ENCODE data around the gene RAB40B.
A peak's percentile ranks its signal among the peaks of the same experiment; 100 is the strongest.
"Not testable (repeated sequence)": the region's sequence is repeated elsewhere in the genome, so short reads cannot be mapped to it uniquely, and the experiment has no call there.

Gene RAB40B, protein sequence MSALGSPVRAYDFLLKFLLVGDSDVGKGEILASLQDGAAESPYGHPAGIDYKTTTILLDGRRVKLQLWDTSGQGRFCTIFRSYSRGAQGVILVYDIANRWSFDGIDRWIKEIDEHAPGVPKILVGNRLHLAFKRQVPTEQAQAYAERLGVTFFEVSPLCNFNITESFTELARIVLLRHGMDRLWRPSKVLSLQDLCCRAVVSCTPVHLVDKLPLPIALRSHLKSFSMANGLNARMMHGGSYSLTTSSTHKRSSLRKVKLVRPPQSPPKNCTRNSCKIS
- total RNA-seq, result 4.1 to 5.3 reads per million in 2 donors

DNA sequence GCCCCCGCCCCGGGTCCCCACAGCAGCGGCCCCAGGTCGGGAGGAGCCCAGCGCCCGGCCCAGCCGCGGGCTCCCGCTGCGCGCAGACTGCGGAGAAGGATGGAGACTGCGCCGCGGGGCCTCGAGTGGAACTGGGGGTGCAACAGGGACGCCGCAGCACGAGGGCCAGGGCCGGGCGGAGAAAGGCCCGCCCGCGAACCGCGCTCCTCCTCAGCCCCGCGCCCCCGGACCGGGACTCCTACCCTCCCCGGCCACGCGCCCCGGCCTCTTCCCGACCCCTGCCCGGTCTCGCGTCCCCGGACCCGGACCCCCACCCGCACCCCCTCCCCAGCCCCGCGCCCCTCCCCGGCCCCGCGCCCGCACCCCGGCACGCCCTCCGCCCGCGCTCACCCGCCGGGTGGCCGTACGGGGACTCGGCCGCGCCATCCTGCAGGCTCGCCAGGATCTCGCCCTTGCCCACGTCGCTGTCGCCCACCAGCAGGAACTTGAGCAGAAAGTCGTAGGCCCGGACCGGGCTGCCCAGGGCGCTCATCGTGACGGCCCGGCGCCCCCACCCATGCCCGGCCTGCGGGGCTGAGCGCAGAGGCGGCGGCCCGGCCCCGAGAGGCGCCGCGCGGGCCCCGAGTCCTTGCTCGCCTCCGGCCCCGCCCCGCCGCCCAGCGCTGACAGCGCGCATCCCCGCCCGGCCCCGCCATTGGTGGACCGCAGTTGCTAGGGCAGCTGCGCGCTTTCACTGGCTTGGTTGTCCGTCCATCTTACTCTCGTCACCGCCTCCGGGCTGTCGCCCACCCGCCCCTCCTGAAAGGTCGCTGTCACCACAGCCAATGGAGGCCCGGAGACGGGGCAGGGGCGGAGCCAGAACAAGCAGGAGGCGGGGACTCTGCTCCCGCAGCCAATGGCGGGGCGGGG is at the start of gene RAB40B:
TSS of gene RAB40B (minus strand) at position 634 of the 909 bp plus-strand sequence. CDS start at position 532, 102 bp downstream.
- peak; percentile 97 for DNase-seq

DNA sequence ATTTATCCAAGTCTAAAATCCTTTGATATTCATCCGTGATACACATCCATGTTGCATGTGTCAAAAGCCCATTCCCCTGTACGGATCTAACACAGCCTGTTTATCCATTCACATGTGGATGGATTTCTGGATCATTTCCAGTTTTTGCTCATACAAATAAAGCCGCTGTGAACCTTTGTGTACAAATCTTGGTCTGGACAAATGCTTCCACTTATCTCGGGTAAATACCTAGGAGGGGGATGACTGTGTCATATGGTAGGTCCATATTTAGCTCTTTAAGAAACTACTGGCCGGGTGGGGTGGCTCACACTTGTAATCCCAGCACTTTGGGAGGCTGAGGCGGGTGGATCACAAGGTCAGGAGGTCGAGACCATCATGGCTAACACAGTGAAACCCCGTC is 47.0 kb upstream of the RAB40B start:
- DNase-seq, result no peak

DNA sequence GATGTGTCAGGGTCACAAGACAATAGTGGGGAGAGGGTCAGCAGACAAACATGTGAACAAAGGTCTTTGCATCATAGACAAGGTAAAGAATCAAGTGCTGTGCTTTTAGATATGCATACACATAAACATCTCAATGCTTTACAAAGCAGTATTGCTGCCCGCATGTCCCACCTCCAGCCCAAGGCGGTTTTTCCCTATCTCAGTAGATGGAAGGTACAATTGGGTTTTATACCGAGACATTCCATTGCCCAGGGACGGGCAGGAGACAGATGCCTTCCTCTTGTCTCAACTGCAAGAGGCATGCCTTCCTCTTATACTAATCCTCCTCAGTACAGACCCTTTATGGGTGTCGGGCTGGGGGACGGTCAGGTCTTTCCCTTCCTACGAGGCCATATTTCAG is 46.2 kb upstream of the RAB40B start:
- DNase-seq, result not testable (repeated sequence)

GRCh38 chr17:82743344-82744219 is 45.1 kb upstream of the RAB40B start:
- no peak for DNase-seq

DNA sequence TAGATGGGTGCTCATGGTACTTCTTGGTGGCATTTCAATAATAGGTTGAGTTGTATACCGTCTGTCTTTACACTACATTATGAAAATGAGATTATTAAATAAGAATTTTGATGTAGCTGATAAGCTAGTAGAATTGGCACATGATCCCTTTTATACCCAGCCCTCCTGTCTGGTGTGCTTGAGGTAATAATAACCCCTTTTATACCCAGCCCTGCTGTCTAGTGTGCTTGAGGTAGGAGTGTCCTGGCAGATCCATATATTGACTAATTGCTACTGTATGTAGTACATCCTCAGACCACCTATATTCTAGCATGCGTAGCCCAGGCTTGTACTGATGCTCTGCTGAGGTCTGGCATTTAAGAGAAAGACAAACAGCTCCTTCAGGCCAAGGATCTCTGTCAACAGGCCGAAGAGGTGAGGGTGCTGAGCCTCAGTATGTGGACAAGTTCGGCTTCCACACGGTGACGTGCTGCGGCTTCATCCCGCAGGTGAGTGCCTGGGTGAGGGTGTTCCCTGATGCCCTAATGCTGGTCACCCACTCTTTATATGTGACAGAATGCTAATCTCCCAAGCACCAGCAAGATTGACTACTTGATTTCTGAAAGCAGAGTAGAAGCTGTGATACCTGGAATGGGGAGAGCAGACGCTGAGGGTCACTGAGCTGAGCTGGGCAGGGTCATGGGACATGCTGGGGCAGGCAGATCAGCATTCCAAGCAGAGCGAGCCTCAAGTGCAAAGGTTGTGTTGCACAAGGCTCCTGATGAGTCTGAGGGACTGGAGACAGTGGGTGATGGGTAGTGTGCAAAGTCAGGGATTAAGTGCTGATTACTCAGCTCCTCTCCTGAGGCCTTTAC is 42.6 kb upstream of the RAB40B start:
- DNase-seq, result no peak

DNA sequence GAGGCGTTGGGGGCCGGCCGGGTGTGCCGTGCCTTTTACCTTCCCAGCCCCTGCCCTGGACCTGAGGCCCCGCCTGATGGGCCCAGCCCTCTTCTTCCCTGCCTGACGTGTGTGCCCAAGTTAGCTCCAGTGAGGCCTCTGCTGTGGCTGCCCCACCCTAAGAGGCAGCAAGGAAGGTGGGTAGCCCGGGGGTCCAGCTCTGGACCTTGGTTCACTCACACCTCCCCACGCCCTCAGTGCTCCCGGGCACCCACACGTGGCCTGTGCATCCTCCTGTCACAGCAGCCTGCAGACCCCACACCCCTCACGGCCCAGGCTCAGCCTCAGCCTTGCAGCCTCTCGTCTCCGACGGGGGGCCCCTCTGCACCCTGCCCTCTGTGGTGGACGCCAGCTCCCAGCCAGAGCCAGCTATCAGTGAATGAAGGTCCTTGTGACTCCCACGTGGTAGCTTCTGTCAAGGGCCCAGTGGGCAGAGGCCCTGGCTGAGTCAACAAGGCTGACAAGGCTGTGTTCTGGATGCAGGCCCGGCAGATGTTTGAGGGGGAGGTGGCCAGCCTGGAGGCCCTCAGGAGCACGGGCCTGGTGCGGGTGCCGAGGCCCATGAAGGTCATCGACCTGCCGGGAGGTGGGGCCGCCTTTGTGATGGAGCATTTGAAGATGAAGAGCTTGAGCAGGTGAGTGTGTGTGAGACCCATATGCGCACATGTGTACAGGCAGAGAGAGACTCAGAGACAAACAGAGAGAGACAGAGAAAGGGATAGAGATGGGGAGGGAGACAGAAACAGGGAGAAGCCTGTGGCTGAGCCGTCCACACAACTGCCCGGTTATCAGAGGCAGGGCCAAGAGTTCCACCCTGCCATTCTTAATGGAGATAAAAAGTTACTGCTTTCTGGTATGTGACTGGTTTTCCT is 39.7 kb upstream of the RAB40B start:
- no peak for DNase-seq

DNA sequence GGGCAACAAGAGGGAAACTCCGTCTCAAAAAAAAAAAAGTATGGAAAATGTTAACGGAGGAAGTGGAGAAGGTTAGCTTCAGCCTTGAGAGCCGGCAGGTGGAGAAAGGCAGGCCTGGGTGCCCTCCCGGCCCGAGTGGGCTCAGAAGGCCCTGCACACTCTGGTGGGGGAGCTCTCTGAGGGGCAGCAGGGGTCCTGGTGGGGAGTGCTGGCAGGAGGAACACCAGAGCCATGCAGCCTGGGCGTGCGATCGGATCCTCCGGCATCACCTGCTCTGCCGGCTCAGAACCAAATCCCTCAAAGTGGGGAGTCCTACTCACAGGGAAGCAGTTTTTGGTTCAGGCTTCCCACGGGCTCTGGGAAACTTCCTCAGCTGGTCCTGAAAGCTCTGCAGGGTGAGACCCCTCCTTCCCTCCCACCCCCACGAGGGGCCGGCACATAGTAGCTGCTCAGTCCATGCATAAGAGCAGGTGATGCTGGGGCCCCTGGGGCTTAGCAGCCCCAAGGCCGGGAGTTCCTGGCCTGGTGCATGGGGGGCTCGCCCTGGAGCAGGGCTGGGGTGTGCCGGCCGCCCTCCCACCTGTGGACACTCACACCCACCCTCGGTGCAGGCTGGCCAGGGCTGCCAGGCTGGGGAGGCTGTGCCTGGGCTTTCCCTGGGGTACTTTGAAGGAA is 38.1 kb upstream of the RAB40B start:
- DNase-seq, result no peak

DNA sequence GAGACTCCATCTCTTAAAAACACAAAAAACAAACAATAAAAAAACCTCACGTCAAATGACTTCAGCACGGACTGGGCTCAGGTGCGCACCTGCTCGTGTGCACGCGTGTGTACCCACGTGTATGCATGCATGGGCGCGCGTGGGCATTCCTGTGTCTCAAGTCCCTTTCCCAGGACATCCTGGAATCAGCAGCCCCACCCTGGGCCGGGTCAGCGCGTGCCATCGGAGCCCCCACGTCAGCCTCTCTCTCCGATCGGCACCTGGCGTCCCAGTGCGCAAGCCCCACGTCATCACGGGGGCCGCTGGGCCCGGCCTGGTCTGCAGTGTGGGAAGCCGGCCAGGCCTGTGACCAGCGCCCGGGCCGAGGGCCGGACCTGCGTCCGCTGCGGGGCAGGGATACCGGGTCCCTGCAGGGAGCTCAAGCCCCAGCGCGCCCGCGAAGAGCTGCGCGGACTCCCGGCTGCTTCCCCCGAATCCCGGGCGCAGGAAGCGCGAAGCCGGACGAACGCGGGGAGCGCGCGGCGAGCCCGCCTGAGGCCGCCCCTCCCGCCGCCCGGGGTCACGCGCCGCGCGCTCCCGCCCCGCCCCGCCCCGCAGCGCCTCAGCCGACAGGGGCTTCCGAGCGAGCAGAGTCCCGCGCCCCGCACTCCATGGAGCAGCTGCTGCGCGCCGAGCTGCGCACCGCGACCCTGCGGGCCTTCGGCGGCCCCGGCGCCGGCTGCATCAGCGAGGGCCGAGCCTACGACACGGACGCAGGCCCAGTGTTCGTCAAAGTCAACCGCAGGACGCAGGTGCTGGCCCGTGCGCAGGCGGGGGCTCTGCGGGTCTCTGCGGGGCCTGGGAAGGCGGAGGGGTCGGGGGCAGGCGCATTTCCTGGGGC is 36.7 kb upstream of the RAB40B start, which contains the start of gene FN3K:
TSS of gene FN3K (plus strand) at position 629 of the 880 bp plus-strand sequence. CDS start at position 651, 22 bp downstream.
- DNase-seq, result peak; percentile 42

- DNase-seq, result no peak
Observed at GRCh38 chr17:82732118-82732743, 33.7 kb upstream of the RAB40B start.

DNA sequence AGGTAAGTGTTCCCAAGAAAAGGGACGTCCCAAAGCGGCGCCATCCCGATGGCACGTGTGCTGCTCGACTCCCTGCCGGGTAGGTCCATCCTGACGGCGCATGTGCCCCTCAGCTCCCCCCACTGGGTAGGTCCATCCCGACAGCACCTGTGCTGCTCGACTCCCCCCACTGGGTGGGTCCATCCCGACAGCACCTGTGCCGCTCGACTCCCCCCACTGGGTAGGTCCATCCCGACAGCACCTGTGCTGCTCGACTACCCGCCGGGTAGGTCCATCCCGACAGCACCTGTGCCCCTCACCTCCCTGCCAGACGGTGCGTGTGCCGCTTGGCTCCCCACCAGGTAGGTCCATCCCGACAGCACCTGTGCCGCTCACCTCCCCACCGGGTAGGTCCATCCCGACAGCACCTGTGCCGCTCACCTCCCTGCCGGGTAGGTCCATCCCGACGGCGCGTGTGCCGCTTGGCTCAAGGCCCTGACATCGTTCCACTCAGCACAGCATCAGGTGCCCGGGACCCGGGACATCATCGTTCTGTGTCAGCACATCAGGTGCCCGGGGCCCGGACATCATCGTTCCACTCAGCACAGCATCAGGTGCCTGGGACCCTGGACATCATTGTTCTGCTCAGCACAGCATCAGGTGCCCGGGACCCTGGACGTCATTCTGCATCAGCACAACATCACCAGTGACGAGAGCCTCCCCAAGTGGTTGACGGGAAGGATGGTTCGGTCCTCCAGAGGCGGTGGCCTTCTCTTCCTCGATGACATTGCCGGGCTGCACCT is 31.2 kb upstream of the RAB40B start:
- DNase-seq, result no peak

GRCh38 chr17:82726427-82726826 is 27.9 kb upstream of the RAB40B start:
- no peak for DNase-seq

GRCh38 chr17:82723169-82723807 is 24.8 kb upstream of the RAB40B start:
- no peak for DNase-seq

- no peak for DNase-seq
Observed at GRCh38 chr17:82722341-82723013, 24.0 kb upstream of the RAB40B start.

GRCh38 chr17:82720204-82720603 is 21.7 kb upstream of the RAB40B start:
- no peak for DNase-seq

DNA sequence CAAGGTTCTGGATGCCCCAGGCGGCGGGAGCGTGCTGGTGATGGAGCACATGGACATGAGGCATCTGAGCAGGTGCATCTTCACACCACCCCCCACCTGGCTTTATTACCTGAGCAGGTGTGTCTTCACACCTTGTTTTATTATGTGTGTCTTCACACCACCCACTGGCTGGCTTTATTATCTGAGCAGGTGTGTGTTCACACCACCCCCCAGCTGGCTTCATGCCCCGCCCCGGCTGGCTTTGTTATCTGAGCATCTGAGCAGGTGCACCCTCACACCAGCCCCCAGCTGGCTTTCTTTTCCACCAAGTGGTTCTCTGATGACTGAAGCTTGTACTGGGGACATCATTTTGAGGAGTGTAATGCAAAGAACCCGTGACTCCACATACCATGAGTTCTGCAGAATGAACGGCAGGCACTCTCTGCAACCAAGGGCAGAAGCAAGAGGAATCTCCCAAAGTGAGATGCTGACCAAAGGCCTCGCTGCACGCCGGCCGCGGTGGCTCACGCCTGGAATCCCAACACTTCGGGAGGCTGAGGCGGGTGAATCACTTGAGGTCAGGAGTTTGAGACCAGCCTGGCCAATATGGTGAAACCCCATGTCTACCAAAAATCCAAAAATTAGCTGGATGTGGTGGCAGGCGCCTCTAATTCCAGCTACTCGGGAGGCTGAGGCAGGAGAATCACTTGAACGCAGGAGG is 20.6 kb upstream of the RAB40B start:
- DNase-seq, result no peak

Data from activated gamma-delta T cell (primary cell).